ENCODE results near the gene TMEM200B.

DNA sequence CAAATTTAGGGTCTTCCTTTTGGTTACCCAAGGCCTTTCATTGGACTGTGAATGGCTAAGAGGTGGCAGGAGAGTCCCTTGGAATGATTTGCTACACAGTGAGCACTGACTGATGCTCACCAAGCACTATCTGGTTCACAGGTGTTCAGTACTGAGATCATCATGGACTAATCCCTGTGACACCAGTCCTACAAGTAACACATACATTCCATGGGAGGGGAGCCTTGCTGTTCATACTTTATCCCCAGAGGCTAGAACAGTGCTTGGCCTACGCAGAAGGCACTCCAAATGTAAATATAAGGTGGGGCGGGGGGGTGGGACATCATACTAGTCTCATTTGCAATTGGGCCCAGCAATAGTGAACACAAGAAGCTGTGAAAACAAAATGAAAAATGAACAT is 20.5 kb upstream of the TMEM200B start:
- TF ChIP-seq CTCF (IDR thresholded peaks at IDR 0.05; ENCODE audit: low read depth, low read length), result no peak
- TF ChIP-seq POLR2A (IDR thresholded peaks at IDR 0.05; ENCODE audit: extremely low read depth, insufficient read length), result no peak
- no peak for TF ChIP-seq MYC (IDR thresholded peaks at IDR 0.05; ENCODE audit: low read depth, low read length)
- TF ChIP-seq MAX (IDR thresholded peaks at IDR 0.05; ENCODE audit: low read depth, low read length), result no peak

Data from NB4 (cell line).